Measurements from ENCODE around the gene LRRC49.

- TF ChIP-seq CTCF (IDR thresholded peaks at IDR 0.05; ENCODE audit: extremely low read depth in 1 of 2, insufficient read depth in 1 of 2, low read depth in 1 of 2, low read length in 2 of 2): no peak
- no peak for TF ChIP-seq POLR2AphosphoS5 (IDR thresholded peaks at IDR 0.05; ENCODE audit: insufficient read depth, low read depth, low read length)
- TF ChIP-seq MYC (IDR thresholded peaks at IDR 0.05; ENCODE audit: low read depth, low read length): no peak
These were observed 168.4 kb downstream of the LRRC49 start for GRCh38 chr15:71060983-71061382.
